HG03064 (cell line): Measurements from ENCODE around the gene SYNE1.
A peak's percentile ranks its signal among the peaks of the same experiment; 100 is the strongest.
"Not testable (repeated sequence)": the region's sequence is repeated elsewhere in the genome, so short reads cannot be mapped to it uniquely, and the experiment has no call there.

Experiments used
- ATAC-seq: cut with Tn5 transposase; IDR thresholded peaks from one replicate; pipeline ENCODE4 v1.9.1; 2021; ENCODE audit warnings: low read depth; ENCODE audit not compliant: unreplicated experiment

SYNE1 gene

GRCh38 chr6:152571089-152571488 lies 66.1 kb downstream of the SYNE1 start:
- no peak for ATAC-seq

GRCh38 chr6:152566103-152566875 lies 70.9 kb downstream of the SYNE1 start:
- no peak for ATAC-seq

GRCh38 chr6:152563177-152563576 lies 74.0 kb downstream of the SYNE1 start:
- no peak for ATAC-seq

GRCh38 chr6:152558798-152559197 lies 78.4 kb downstream of the SYNE1 start:
- ATAC-seq = not testable (repeated sequence)

GRCh38 chr6:152557502-152557901 lies 79.7 kb downstream of the SYNE1 start:
- no peak for ATAC-seq

GRCh38 chr6:152554851-152555250 lies 82.3 kb downstream of the SYNE1 start:
- ATAC-seq = no peak

GRCh38 chr6:152552616-152553209 lies 84.4 kb downstream of the SYNE1 start:
- ATAC-seq = peak; percentile 91

GRCh38 chr6:152543519-152543918 lies 93.6 kb downstream of the SYNE1 start:
- ATAC-seq = no peak

- no peak for ATAC-seq
Measured at GRCh38 chr6:152540381-152540780, 96.8 kb downstream of the SYNE1 start.

GRCh38 chr6:152534541-152534940 lies 102.6 kb downstream of the SYNE1 start:
- ATAC-seq = no peak

- no peak for ATAC-seq
Measured at GRCh38 chr6:152532556-152533422, 104.4 kb downstream of the SYNE1 start.

GRCh38 chr6:152531659-152532058 lies 105.5 kb downstream of the SYNE1 start:
- ATAC-seq = no peak

- no peak for ATAC-seq
Measured at GRCh38 chr6:152529369-152529768, 107.8 kb downstream of the SYNE1 start.

- not testable (repeated sequence) for ATAC-seq
Measured at GRCh38 chr6:152514120-152514519, 123.0 kb downstream of the SYNE1 start.

GRCh38 chr6:152509916-152510315 lies 127.2 kb downstream of the SYNE1 start:
- ATAC-seq = no peak

GRCh38 chr6:152508477-152508876 lies 128.7 kb downstream of the SYNE1 start:
- no peak for ATAC-seq

- ATAC-seq = no peak
Measured at GRCh38 chr6:152503546-152503945, 133.6 kb downstream of the SYNE1 start.

GRCh38 chr6:152502421-152503188 lies 134.6 kb downstream of the SYNE1 start:
- no peak for ATAC-seq

GRCh38 chr6:152499931-152500330 lies 137.2 kb downstream of the SYNE1 start:
- no peak for ATAC-seq

GRCh38 chr6:152496731-152497130 lies 140.4 kb downstream of the SYNE1 start:
- ATAC-seq = no peak
